H9 (cell line): Measurements from ENCODE around the gene ATG7. TPM values are rescaled to one million over a fixed set of nuclear protein-coding genes. Genes with fewer than 3 reads are reported as not detected.

ENCODE experiments used
- DNase-seq: peaks from one replicate; pipeline ENCODE4 v3.0.0-alpha.2; 2017
- H2AFZ ChIP-seq: one replicate; pipeline ENCODE4 v1.6.1; 2013; ENCODE audit warnings: mild to moderate bottlenecking, low read length, control low read depth, moderate library complexity
- H2AK5ac ChIP-seq: 2 replicates; pipeline ENCODE4 v1.6.1; 2013; ENCODE audit warnings: low read length, control low read depth, mixed read lengths; ENCODE audit not compliant: insufficient read length
- H2BK120ac ChIP-seq: one replicate; pipeline ENCODE4 v1.6.1; 2013; ENCODE audit warnings: low read depth, mild to moderate bottlenecking, low read length, control low read depth, inconsistent platforms; ENCODE audit not compliant: poor library complexity, severe bottlenecking
- H2BK12ac ChIP-seq: 2 replicates; pipeline ENCODE4 v1.6.1; 2013; ENCODE audit warnings: low read length, control low read depth, mixed read lengths, low read depth; ENCODE audit not compliant: insufficient read length
- H2BK15ac ChIP-seq: 2 replicates; pipeline ENCODE4 v1.6.1; 2013; ENCODE audit warnings: low read depth, low read length, control low read depth
- H2BK20ac ChIP-seq: one replicate; pipeline ENCODE4 v1.6.1; 2013; ENCODE audit warnings: low read depth, mild to moderate bottlenecking, low read length, control low read depth, inconsistent platforms; ENCODE audit not compliant: poor library complexity, severe bottlenecking
- H2BK5ac ChIP-seq: 2 replicates; pipeline ENCODE4 v1.6.1; 2013; ENCODE audit warnings: low read length, control low read depth, mixed read lengths; ENCODE audit not compliant: insufficient read length
- H3K14ac ChIP-seq: 2 replicates; pipeline ENCODE4 v1.6.1; 2013; ENCODE audit warnings: low read length, control low read depth; ENCODE audit not compliant: insufficient read depth
- H3K18ac ChIP-seq: 2 replicates; pipeline ENCODE4 v1.6.1; 2013; ENCODE audit warnings: low read depth, mild to moderate bottlenecking, mixed read lengths, low read length, control low read depth; ENCODE audit not compliant: insufficient read length
- H3K23ac ChIP-seq: 2 replicates; pipeline ENCODE4 v1.6.1; 2013; ENCODE audit warnings: low read length, control low read depth, mixed read lengths, low read depth; ENCODE audit not compliant: insufficient read length
- H3K23me2 ChIP-seq: 2 replicates; pipeline ENCODE4 v1.6.1; 2013; ENCODE audit warnings: low read depth, mild to moderate bottlenecking, mixed read lengths, low read length, control low read depth; ENCODE audit not compliant: insufficient read length, poor library complexity, severe bottlenecking
- H3K27ac ChIP-seq: 2 replicates; pipeline ENCODE4 v1.5.1; 2013; ENCODE audit warnings: low read length, control low read depth, mixed read lengths, low read depth; ENCODE audit not compliant: insufficient read length
- H3K27me3 ChIP-seq: 2 replicates; pipeline ENCODE4 v1.6.1; 2013; ENCODE audit warnings: low read length, control low read depth, inconsistent platforms; ENCODE audit not compliant: insufficient read depth
- H3K4ac ChIP-seq: 2 replicates; pipeline ENCODE4 v1.6.1; 2013; ENCODE audit warnings: low read depth, mild to moderate bottlenecking, control low read depth, inconsistent platforms, low read length, moderate library complexity
- H3K4me1 ChIP-seq: 2 replicates; pipeline ENCODE4 v1.6.1; 2013; ENCODE audit warnings: low read length, control low read depth, inconsistent platforms; ENCODE audit not compliant: insufficient read depth
- H3K4me2 ChIP-seq: 2 replicates; pipeline ENCODE4 v1.6.1; 2013; ENCODE audit warnings: low read length, control low read depth, mixed read lengths; ENCODE audit not compliant: insufficient read length, insufficient read depth
- H3K56ac ChIP-seq: 2 replicates; pipeline ENCODE4 v1.6.1; 2013; ENCODE audit warnings: low read depth, mild to moderate bottlenecking, mixed read lengths, low read length, control low read depth; ENCODE audit not compliant: insufficient read length
- H3K79me1 ChIP-seq: 2 replicates; pipeline ENCODE4 v1.6.1; 2013; ENCODE audit warnings: low read depth, mild to moderate bottlenecking, moderate library complexity, low read length, control low read depth, inconsistent platforms; ENCODE audit not compliant: insufficient read depth, poor library complexity, severe bottlenecking
- H3K79me2 ChIP-seq: 2 replicates; pipeline ENCODE4 v1.6.1; 2013; ENCODE audit warnings: low read length, control low read depth, inconsistent platforms; ENCODE audit not compliant: insufficient read depth
- H3K9ac ChIP-seq: 2 replicates; pipeline ENCODE4 v1.6.1; 2013; ENCODE audit warnings: low read length, control low read depth, mixed read lengths; ENCODE audit not compliant: insufficient read length; ENCODE audit errors: extremely low read depth
- H3K9me3 ChIP-seq: one replicate; pipeline ENCODE4 v1.6.1; 2013; ENCODE audit warnings: low read depth, low read length, inconsistent platforms; ENCODE audit not compliant: control insufficient read depth
- H3T11ph ChIP-seq: one replicate; pipeline ENCODE4 v1.6.1; 2013; ENCODE audit warnings: mild to moderate bottlenecking, low read length, control low read depth, inconsistent platforms
- H4K20me1 ChIP-seq: one replicate; pipeline ENCODE4 v1.6.1; 2013; ENCODE audit not compliant: control insufficient read depth, insufficient read length, insufficient read depth
- H4K5ac ChIP-seq: 2 replicates; pipeline ENCODE4 v1.6.1; 2013; ENCODE audit warnings: low read depth, mild to moderate bottlenecking, mixed read lengths, low read length, control low read depth; ENCODE audit not compliant: insufficient read length
- H4K8ac ChIP-seq: replicated peaks from 2 replicates; pipeline ENCODE4 v1.6.1; 2013; ENCODE audit warnings: low read length, control low read depth, mixed read lengths, low read depth; ENCODE audit not compliant: insufficient read length
- H4K91ac ChIP-seq: 2 replicates; pipeline ENCODE4 v1.6.1; 2013; ENCODE audit warnings: low read depth, mild to moderate bottlenecking, moderate library complexity, mixed read lengths, low read length, control low read depth; ENCODE audit not compliant: insufficient read length
- H3K27ac Mint-ChIP-seq, 3 experiments: 2 replicates in 2 of 3; 3 replicates in 1 of 3; pipeline ENCODE4 v1.8.0; 2020 to 2021; ENCODE audit warnings: mixed read lengths in 3 of 3, mild to moderate bottlenecking in 1 of 3, moderate library complexity in 1 of 3
- H3K27me3 Mint-ChIP-seq: 2 replicates; pipeline ENCODE4 v1.8.0; 2021; ENCODE audit warnings: low read depth, mild to moderate bottlenecking, moderate library complexity, mixed read lengths
- H3K36me3 Mint-ChIP-seq, 3 experiments: 2 replicates in 2 of 3; 3 replicates in 1 of 3; pipeline ENCODE4 v1.8.0; 2020 to 2021; ENCODE audit warnings: low read depth in 3 of 3, mixed read lengths in 3 of 3; ENCODE audit not compliant: insufficient read depth in 1 of 3
- H3K4me1 Mint-ChIP-seq, 2 experiments: 2 replicates each; pipeline ENCODE4 v1.8.0; 2020; ENCODE audit warnings: mixed read lengths in 2 of 2
- H3K4me3 Mint-ChIP-seq, 2 experiments: 2 replicates in 1 of 2; 3 replicates in 1 of 2; pipeline ENCODE4 v1.8.0; 2020 to 2021; ENCODE audit warnings: mild to moderate bottlenecking in 2 of 2, mixed read lengths in 2 of 2, moderate library complexity in 1 of 2
- H3K9me3 Mint-ChIP-seq, 2 experiments: 2 replicates in 1 of 2; 3 replicates in 1 of 2; pipeline ENCODE4 v1.8.0; 2020; ENCODE audit warnings: mild to moderate bottlenecking in 2 of 2, mixed read lengths in 2 of 2, moderate library complexity in 1 of 2
- WGBS: extraction: QIAGEN DNeasy Blood & Tissue Kit; methylation state at CpG from one replicate; pipeline ENCODE4 v1.1.7; 2013; ENCODE audit warnings: missing lambda C conversion rate, low lambda C conversion rate, mixed read lengths; ENCODE audit not compliant: insufficient read length; ENCODE audit errors: extremely low coverage; 5-methylcytosine and 5-hydroxymethylcytosine counted together
- total RNA-seq: library from RNA; stranded (reverse); gene quantifications from 2 replicates; pipeline ENCODE4 v1.2.1, GENCODE V29; 2021
- TF ChIP-seq, protein P1 (sequence below): fragments of 200-600 bp; sonication (generic); conservative IDR thresholded peaks from 3 replicates; pipeline ENCODE4 v1.8.0; 2021; ENCODE audit warnings: antibody characterized with exemption, mild to moderate bottlenecking

ATG7 gene
- total RNA-seq, 1 experiment from 2014 or later: 17.9 TPM

DNA sequence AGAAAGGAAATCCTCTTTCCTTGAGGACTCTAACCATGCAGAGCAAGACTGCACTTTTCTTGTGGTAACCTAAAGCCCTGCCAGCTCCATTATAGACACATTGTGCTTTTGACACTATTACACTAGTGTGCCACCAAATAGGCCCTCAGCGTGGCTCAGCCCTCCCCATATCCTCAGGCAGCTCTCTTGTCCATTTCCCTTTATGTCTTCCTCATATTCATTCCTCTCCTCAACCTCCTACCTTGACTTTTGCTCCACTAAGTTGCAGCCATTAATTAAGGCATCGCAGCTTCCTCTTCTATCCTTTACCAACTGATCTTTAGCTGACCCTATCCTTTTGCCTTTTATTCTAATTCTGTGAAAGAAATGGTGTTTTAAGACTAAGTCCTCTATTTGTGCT, 3.7 kb downstream of the ATG7 start:
- Mint-ChIP-seq H3K4me3 (no peak overlapping the region), H3K27me3 (no peaks in the 10 kb centered on the region), H3K4me1 (peaks cover 12 to 14% of the 10 kb centered on the region in 2 experiments), H3K9me3 (peaks cover 0 to 3% of the 10 kb centered on the region in 2 experiments; a peak in 3 of 5 replicates), H3K36me3 (peaks cover 0 to 3% (median 0%) of the 10 kb centered on the region in 3 experiments; a peak in 2 of 7 replicates), H3K27ac (no peak overlapping the region)
- Histone ChIP-seq H3K4ac (no peak overlapping the region), H3K14ac (no peak overlapping the region), H2BK120ac (no peak overlapping the region), H3K18ac (no peak overlapping the region), H2BK12ac (no peak overlapping the region), H3T11ph (no peak overlapping the region), H4K20me1 (no peaks in the 10 kb centered on the region), H3K79me2 (peaks cover 4% of the 10 kb centered on the region; the same call in 1 of the 2 replicates), H2BK15ac (no peak overlapping the region), H3K4me2 (no peak overlapping the region), H3K27ac (no peak overlapping the region), H3K23ac (no peak overlapping the region), H4K5ac (no peak overlapping the region), H3K27me3 (no peaks in the 10 kb centered on the region), H2AK5ac (no peak overlapping the region), H2BK20ac (no peak overlapping the region), H2AFZ (no peak overlapping the region), H3K23me2 (peaks cover 13% of the 10 kb centered on the region), H4K8ac (no peak overlapping the region), H3K56ac (no peak overlapping the region), H3K79me1 (peaks cover 4% of the 10 kb centered on the region), H3K9me3 (no peaks in the 10 kb centered on the region), H3K9ac (no peak overlapping the region), H3K4me1 (0 out of 2 replicates have a peak, but pooled peaks cover 5% of the 10 kb centered on the region), H4K91ac (no peak overlapping the region), H2BK5ac (no peak overlapping the region)
- no peak for DNase-seq
- WGBS: no CpG with 5 or more reads among the region's 2 CpGs
- TF ChIP-seq, protein P1, sequence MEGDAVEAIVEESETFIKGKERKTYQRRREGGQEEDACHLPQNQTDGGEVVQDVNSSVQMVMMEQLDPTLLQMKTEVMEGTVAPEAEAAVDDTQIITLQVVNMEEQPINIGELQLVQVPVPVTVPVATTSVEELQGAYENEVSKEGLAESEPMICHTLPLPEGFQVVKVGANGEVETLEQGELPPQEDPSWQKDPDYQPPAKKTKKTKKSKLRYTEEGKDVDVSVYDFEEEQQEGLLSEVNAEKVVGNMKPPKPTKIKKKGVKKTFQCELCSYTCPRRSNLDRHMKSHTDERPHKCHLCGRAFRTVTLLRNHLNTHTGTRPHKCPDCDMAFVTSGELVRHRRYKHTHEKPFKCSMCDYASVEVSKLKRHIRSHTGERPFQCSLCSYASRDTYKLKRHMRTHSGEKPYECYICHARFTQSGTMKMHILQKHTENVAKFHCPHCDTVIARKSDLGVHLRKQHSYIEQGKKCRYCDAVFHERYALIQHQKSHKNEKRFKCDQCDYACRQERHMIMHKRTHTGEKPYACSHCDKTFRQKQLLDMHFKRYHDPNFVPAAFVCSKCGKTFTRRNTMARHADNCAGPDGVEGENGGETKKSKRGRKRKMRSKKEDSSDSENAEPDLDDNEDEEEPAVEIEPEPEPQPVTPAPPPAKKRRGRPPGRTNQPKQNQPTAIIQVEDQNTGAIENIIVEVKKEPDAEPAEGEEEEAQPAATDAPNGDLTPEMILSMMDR: no peak
